HuH-7.5 (cell line): ENCODE measurements around the gene GALT.

Experiments
- DNase-seq: peaks from one replicate; pipeline ENCODE4 v3.0.0; 2011; ENCODE audit warnings: low spot score

The GALT gene

GRCh38 chr9:34646211-34647083 lies at the start of gene GALT:
TSS of gene GALT (plus strand) at chr9:34646675. CDS start at chr9:34646705, 30 bp downstream.
- DNase-seq: peak; percentile 84

- DNase-seq: no peak
Observed at GRCh38 chr9:34599546-34599945, 46.9 kb upstream of the GALT start.

GRCh38 chr9:34600908-34601307 lies 45.6 kb upstream of the GALT start:
- DNase-seq: no peak

- DNase-seq: no peak
Observed at GRCh38 chr9:34601937-34602573, 44.4 kb upstream of the GALT start.

- peak; percentile 73 for DNase-seq
Observed at GRCh38 chr9:34603610-34604231, 42.8 kb upstream of the GALT start.

- no peak for DNase-seq
Observed at GRCh38 chr9:34606190-34606589, 40.3 kb upstream of the GALT start.

GRCh38 chr9:34606905-34607304 lies 39.6 kb upstream of the GALT start:
- no peak for DNase-seq

GRCh38 chr9:34607331-34607730 lies 39.1 kb upstream of the GALT start:
- no peak for DNase-seq

GRCh38 chr9:34610434-34611206 lies 35.9 kb upstream of the GALT start:
- no peak for DNase-seq

- no peak for DNase-seq
Observed at GRCh38 chr9:34611251-34611810, 35.1 kb upstream of the GALT start.

- DNase-seq: peak; percentile 82
Observed at GRCh38 chr9:34611811-34612787, 34.4 kb upstream of the GALT start, which contains the start of gene RPP25L. TSS of gene RPP25L (minus strand) at chr9:34612097. CDS start at chr9:34611296, 801 bp downstream.

GRCh38 chr9:34612788-34613390 lies 33.6 kb upstream of the GALT start:
- DNase-seq: no peak

GRCh38 chr9:34615132-34615531 lies 31.3 kb upstream of the GALT start:
- DNase-seq: no peak

GRCh38 chr9:34620061-34620994 lies 26.1 kb upstream of the GALT start, which contains the start of gene DCTN3:
TSS of gene DCTN3 (minus strand) at chr9:34620495. CDS start at chr9:34620464, 31 bp downstream.
- peak; percentile 94 for DNase-seq

GRCh38 chr9:34623374-34624235 lies 22.9 kb upstream of the GALT start:
- no peak for DNase-seq

GRCh38 chr9:34624475-34625185 lies 21.8 kb upstream of the GALT start:
- no peak for DNase-seq

GRCh38 chr9:34625186-34625486 lies 21.3 kb upstream of the GALT start:
- no peak for DNase-seq
